Cardiac fibroblast (primary cell): ENCODE measurements around the gene METRNL.

Source experiments
- DNase-seq, 2 donors: peaks; one replicate each; pipeline versions ENCODE4 v3.0.0 to v3.0.0-alpha.2; 2010; ENCODE audit warnings: low read depth in 2 of 2
- H3K4me3 ChIP-seq, 2 donors: replicated peaks in 1 of 2; 1 replicate in 1 of 2; 2 replicates in 1 of 2; pipeline ENCODE4 v1.5.1; 2011; ENCODE audit warnings: low read depth in 2 of 2, low read length in 2 of 2, mild to moderate bottlenecking in 2 of 2, moderate library complexity in 1 of 2
- CTCF ChIP-seq: IDR thresholded peaks from one replicate; pipeline ENCODE4 v1.5.1; 2011; ENCODE audit warnings: low read depth, mild to moderate bottlenecking, low read length, inconsistent platforms

The METRNL gene

DNA sequence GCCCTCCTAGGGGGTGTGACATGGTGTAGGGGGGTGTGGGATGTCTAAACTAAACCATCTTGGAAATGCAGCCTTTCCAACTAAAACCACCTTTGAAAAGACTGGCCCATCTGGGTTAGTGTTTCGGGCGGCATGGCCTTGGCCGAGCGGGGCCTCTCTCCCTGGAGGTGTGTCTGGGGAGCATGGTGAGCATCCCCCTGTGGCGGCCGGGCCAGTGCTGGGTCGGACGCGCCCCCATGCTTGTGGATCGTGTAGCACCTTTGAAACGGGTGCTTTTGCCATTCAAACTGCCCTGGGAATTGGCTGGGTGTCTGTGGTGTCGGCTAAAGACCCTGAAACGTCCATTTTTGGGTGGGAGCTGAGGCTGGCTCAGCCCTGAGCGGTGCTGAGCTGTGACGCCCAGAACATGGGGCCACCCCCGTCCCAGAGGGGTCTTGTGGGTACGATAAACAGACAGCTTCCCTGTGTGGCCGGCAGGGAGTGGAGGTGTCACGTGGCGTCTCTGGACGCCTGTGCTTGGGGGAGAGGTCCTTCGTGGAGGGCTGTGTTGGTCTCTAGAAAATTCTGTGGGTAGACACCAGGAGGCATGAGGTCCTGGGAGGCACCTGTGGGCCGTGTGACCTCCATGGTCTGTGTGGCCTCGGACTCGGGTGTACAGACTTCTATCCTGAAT, 6.3 kb downstream of the METRNL start:
- no peak for DNase-seq
- no peak overlapping the region for H3K4me3 ChIP-seq
- TF ChIP-seq CTCF = no peak

- TF ChIP-seq CTCF = no peak
- DNase-seq = no peak
Observed at GRCh38 chr17:83086199-83086880, 6.9 kb downstream of the METRNL start.

DNA sequence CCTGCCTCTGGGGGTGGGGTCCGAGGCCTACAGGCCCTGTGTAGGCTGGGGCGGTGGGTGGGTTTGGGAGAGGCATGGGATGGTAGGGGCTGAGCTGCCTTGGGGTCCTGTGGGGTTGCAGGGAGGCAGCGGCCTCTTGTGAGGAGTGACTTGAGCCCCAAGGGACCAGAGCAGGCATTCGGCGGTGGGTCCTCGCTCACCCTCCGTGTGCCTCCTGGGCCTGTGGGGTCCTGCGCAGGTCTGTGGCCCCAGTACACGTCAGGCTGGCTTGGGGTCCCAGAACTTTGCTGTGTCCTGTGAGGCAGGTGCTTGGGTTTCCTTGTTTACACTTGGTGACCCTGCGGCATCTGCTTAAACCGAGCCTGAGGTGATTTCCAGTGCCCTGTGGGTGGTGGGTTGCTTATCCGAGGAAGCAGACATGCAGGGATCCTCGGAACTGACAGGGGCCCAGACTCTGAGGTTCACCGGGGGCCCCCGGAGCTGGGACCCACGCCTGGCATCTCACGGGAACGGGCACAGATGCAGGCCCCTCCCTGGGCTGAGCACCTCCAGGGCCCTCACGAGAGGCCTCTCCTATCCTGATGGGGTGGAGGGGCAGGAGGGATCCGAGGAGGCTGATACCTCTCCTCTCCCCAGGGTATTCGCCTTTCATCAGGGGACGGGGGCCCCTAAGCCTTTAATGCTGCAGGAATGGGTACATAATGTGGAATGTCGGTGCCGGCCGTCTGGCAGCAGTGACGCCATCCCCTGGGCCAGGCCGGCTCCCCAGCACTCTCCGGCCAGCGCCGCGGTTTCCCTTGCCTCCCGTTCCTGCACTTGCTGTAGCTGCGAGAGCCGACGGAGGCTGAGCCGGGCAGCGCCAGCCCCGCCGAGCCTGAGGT, 7.7 kb downstream of the METRNL start:
- H3K4me3 ChIP-seq = no peak overlapping the region
- no peak for TF ChIP-seq CTCF
- DNase-seq = no peak

More at GRCh38 chr17:83086199-83086880, 6.9 kb downstream of the METRNL start:
- H3K4me3 ChIP-seq = no peak overlapping the region

DNA sequence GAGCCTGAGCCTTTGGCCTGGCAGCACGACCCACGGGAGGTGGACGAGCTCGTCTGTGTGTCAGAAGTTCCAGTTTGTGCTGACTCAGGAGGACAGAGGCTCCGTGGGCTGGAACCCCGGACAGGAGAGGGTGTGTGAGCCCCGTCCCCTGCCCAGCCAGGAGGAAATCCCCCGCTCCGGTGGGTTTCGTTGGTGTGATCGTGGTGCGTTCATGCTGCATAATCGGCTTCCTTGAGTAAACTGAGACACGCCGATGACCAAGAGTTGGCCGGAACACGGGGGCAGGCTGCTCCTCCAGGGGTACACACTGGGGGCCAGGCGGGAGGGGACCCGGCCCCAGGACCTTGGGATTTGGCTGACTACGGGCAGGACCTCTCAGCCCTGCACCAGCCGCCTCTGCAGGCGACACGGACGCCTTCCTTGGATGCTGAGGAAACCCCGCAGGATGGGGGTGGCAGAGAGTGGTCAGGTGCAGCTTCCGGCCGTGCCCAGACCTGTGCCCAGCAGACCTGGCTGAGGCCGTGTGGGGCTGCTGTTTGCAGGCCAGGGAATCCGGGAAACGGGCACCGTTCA, 8.5 kb downstream of the METRNL start:
- no peak overlapping the region for H3K4me3 ChIP-seq
- no peak for TF ChIP-seq CTCF
- DNase-seq = no peak

- no peak for TF ChIP-seq CTCF
- H3K4me3 ChIP-seq = no peak overlapping the region
- no peak for DNase-seq
Observed at GRCh38 chr17:83088451-83088850, 9.0 kb downstream of the METRNL start.

DNA sequence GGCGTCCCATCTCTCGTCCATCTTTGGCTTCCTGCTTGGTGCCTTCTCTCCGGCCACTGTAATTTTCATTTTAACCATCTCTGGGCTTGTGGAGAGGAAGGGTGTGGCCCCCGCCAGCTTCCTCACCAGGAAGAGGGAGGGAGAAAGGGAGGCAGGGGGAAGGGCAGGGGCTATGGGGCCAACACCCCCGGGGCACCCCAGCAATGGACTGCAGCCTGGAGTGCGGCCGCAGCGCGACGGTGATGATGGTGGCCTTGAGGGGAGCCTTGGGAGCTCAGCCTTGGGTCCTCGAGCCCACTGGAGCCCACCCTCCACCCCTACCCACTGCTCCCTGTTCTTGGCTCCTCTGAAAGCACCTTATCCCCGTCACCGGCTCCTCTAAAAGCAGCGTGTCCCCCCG, 9.5 kb downstream of the METRNL start:
- H3K4me3 ChIP-seq = no peak overlapping the region
- no peak for DNase-seq
- TF ChIP-seq CTCF = no peak
